HG03442 (cell line): ENCODE results near the gene PAK5.

ENCODE experiments used
- ATAC-seq: cut with Tn5 transposase; IDR thresholded peaks from one replicate; pipeline ENCODE4 v1.9.1; 2021; ENCODE audit warnings: mild to moderate bottlenecking, moderate library complexity; ENCODE audit not compliant: unreplicated experiment

Gene PAK5

GRCh38 chr20:9501473-9501872 is 337.4 kb downstream of the PAK5 start:
- ATAC-seq, result no peak

GRCh38 chr20:9500121-9500520 is 338.8 kb downstream of the PAK5 start:
- ATAC-seq, result peak; percentile 57

- no peak for ATAC-seq
Observed at GRCh38 chr20:9499126-9499899, 339.6 kb downstream of the PAK5 start.

- ATAC-seq, result no peak
Observed at GRCh38 chr20:9498322-9498721, 340.6 kb downstream of the PAK5 start.

- ATAC-seq, result no peak
Observed at GRCh38 chr20:9496155-9496554, 342.7 kb downstream of the PAK5 start.

GRCh38 chr20:9495701-9496100 is 343.2 kb downstream of the PAK5 start:
- no peak for ATAC-seq

- ATAC-seq, result no peak
Observed at GRCh38 chr20:9493803-9494202, 345.1 kb downstream of the PAK5 start.

GRCh38 chr20:9492067-9492466 is 346.8 kb downstream of the PAK5 start:
- no peak for ATAC-seq

- no peak for ATAC-seq
Observed at GRCh38 chr20:9491324-9491723, 347.6 kb downstream of the PAK5 start.

GRCh38 chr20:9490631-9491030 is 348.2 kb downstream of the PAK5 start:
- ATAC-seq, result no peak

- ATAC-seq, result no peak
Observed at GRCh38 chr20:9490161-9490560, 348.7 kb downstream of the PAK5 start.

- no peak for ATAC-seq
Observed at GRCh38 chr20:9488063-9488462, 350.8 kb downstream of the PAK5 start.
